Endodermal cell (in vitro differentiated cells): Measurements from ENCODE around the gene IL1RAPL2. TPM values are rescaled to one million over a fixed set of nuclear protein-coding genes. Genes with fewer than 3 reads are reported as not detected.

Experiments used
- DNase-seq: peaks from one replicate; pipeline ENCODE4 v3.0.0-alpha.2; 2017
- H3K27ac ChIP-seq: 2 replicates; pipeline ENCODE4 v1.5.1; 2013; ENCODE audit warnings: mild to moderate bottlenecking, low read depth, low read length, moderate library complexity
- H3K27me3 ChIP-seq: 2 replicates; pipeline ENCODE4 v1.6.1; 2013; ENCODE audit warnings: mild to moderate bottlenecking, low read length, moderate library complexity; ENCODE audit not compliant: insufficient read depth, control insufficient read depth, poor library complexity, severe bottlenecking
- H3K36me3 ChIP-seq: 2 replicates; pipeline ENCODE4 v1.7.0; 2013; ENCODE audit warnings: mild to moderate bottlenecking, low read length, moderate library complexity; ENCODE audit not compliant: control insufficient read depth, insufficient read depth
- H3K4me1 ChIP-seq: one replicate; pipeline ENCODE4 v1.7.0; 2013; ENCODE audit warnings: low read length; ENCODE audit not compliant: control insufficient read depth, insufficient read depth
- H3K4me3 ChIP-seq: 2 replicates; pipeline ENCODE4 v1.5.1; 2013; ENCODE audit warnings: mild to moderate bottlenecking, low read length, moderate library complexity
- H3K9ac ChIP-seq: 2 replicates; pipeline ENCODE4 v1.6.1; 2013; ENCODE audit warnings: mild to moderate bottlenecking, low read length, moderate library complexity; ENCODE audit not compliant: poor library complexity, severe bottlenecking; ENCODE audit errors: extremely low read depth
- H3K9me3 ChIP-seq: 2 replicates; pipeline ENCODE4 v1.6.1; 2013; ENCODE audit warnings: mild to moderate bottlenecking, low read length, moderate library complexity; ENCODE audit not compliant: control insufficient read depth
- H3K27ac Mint-ChIP-seq: 2 replicates; pipeline ENCODE4 v1.8.0; 2020; ENCODE audit warnings: mixed read lengths
- H3K27me3 Mint-ChIP-seq: 2 replicates; pipeline ENCODE4 v1.8.0; 2021; ENCODE audit warnings: mild to moderate bottlenecking, mixed read lengths; ENCODE audit not compliant: insufficient read depth
- H3K36me3 Mint-ChIP-seq: 2 replicates; pipeline ENCODE4 v1.8.0; 2020; ENCODE audit warnings: low read depth, mixed read lengths
- H3K4me1 Mint-ChIP-seq: 2 replicates; pipeline ENCODE4 v1.8.0; 2020; ENCODE audit warnings: mixed read lengths
- H3K4me3 Mint-ChIP-seq: 2 replicates; pipeline ENCODE4 v1.8.0; 2020; ENCODE audit warnings: mild to moderate bottlenecking, moderate library complexity, mixed read lengths
- H3K9me3 Mint-ChIP-seq: 2 replicates; pipeline ENCODE4 v1.8.0; 2020; ENCODE audit warnings: mild to moderate bottlenecking, mixed read lengths
- WGBS, 2 experiments: methylation state at CpG; one replicate each; pipeline versions ENCODE4 v1.1.5 to v1.1.7; 2013; ENCODE audit warnings: missing lambda C conversion rate in 2 of 2, mixed read lengths in 1 of 2; ENCODE audit not compliant: insufficient coverage in 1 of 2, insufficient read length in 1 of 2; 5-methylcytosine and 5-hydroxymethylcytosine counted together
- total RNA-seq, 2 donors: library from RNA; stranded (reverse); fragmentation: NEBNext Ultra II Directional in 1 of 2; extraction: Animal tissue kit (Norgen Biotek cat#: 25700) in 1 of 2; gene quantifications; 2 replicates in 1 of 2; 3 replicates in 1 of 2; pipeline ENCODE4 v1.2.1, GENCODE V29; 2021
- TF ChIP-seq, protein P1 (sequence below): fragments of 200-600 bp; sonication (generic); conservative IDR thresholded peaks from 2 replicates; pipeline ENCODE4 v1.5.0; 2021; ENCODE audit warnings: antibody characterized with exemption, mild to moderate bottlenecking

The IL1RAPL2 gene
- total RNA-seq, 2 donors from 2014 or later: 0.13 TPM; not detected in 1

DNA sequence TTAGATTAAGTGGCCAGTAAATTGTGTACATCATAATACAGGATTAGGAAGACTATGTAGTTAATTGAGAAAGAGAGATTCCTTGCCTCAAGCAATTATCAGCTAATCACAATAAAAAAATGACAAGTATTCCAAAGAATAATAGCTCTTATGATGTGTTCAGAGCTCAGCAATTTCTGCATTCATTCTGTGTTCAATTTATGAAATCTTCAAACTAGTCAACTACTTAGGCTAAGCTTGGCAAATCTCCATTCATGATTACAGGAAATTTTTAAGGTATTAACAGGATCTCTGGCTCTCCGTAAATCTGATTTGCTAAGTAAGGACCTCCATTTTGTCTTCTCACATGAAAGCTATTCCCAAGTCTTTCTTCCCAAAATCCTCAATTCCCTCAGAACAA, 911.4 kb downstream of the IL1RAPL2 start:
- no peaks in the 10 kb centered on the region for H3K36me3 ChIP-seq
- Mint-ChIP-seq H3K36me3 (no peaks in the 10 kb centered on the region), H3K4me3 (no peak overlapping the region), H3K9me3 (peaks cover 25% of the 10 kb centered on the region), H3K4me1 (peaks cover 4% of the 10 kb centered on the region), H3K27ac (no peak overlapping the region), H3K27me3 (no peaks in the 10 kb centered on the region)
- no peak for DNase-seq
- no peaks in the 10 kb centered on the region for H3K27me3 ChIP-seq
- H3K4me3 ChIP-seq: no peak overlapping the region
- no peak overlapping the region for H3K9ac ChIP-seq
- H3K9me3 ChIP-seq: no peaks in the 10 kb centered on the region
- 100% methylated on average over 1 of the region's 1 CpG; no CpG with 5 or more reads in 1 of the 2 experiments for WGBS, 2 experiments
- no peaks in the 10 kb centered on the region for H3K4me1 ChIP-seq
- TF ChIP-seq, protein P1, sequence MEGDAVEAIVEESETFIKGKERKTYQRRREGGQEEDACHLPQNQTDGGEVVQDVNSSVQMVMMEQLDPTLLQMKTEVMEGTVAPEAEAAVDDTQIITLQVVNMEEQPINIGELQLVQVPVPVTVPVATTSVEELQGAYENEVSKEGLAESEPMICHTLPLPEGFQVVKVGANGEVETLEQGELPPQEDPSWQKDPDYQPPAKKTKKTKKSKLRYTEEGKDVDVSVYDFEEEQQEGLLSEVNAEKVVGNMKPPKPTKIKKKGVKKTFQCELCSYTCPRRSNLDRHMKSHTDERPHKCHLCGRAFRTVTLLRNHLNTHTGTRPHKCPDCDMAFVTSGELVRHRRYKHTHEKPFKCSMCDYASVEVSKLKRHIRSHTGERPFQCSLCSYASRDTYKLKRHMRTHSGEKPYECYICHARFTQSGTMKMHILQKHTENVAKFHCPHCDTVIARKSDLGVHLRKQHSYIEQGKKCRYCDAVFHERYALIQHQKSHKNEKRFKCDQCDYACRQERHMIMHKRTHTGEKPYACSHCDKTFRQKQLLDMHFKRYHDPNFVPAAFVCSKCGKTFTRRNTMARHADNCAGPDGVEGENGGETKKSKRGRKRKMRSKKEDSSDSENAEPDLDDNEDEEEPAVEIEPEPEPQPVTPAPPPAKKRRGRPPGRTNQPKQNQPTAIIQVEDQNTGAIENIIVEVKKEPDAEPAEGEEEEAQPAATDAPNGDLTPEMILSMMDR: no peak
- no peak overlapping the region for H3K27ac ChIP-seq

DNA sequence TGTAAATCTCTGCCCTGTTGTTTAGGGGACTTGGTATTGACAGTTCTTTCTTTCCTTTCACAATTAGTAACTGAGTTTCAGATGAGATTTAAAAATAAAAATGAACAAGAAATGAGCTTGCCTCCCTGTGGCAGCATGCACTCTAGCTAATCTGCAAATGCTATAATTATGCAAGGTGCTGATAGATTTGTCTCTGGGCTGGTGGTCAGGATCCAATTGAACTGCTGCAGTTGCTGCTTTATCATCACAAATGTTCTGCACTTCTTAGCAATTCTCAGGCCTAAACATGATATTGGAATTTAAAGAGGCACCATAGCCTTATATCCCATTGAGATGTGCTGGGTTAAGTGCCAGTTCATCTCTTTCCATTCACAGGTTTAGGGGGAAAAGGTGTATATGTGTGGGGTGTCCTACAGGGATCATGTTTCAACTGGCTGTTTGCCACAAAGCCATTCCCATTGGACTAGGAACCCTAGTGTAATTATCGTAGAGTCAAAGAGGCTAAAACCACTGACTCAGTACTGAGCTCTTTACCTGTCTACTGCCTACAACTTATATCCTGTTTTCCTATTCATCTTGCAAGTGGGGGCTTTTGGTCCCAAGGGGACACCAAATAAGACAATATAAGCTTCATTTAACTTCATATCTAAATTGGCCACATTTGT, 914.8 kb downstream of the IL1RAPL2 start:
- Histone ChIP-seq H3K27ac (no peak overlapping the region), H3K36me3 (no peaks in the 10 kb centered on the region), H3K9ac (no peak overlapping the region), H3K9me3 (no peaks in the 10 kb centered on the region), H3K27me3 (no peaks in the 10 kb centered on the region), H3K4me1 (no peaks in the 10 kb centered on the region), H3K4me3 (no peak overlapping the region)
- H3K27me3 Mint-ChIP-seq: no peaks in the 10 kb centered on the region
- no peak for DNase-seq
- H3K4me1 Mint-ChIP-seq: peaks cover 4% of the 10 kb centered on the region
- no peak overlapping the region for H3K4me3 Mint-ChIP-seq
- 93% methylated on average over 1 of the region's 1 CpG; no CpG with 5 or more reads in 1 of the 2 experiments for WGBS, 2 experiments
- no peaks in the 10 kb centered on the region for H3K36me3 Mint-ChIP-seq
- peaks cover 36% of the 10 kb centered on the region for H3K9me3 Mint-ChIP-seq
- TF ChIP-seq, protein P1: no peak
- no peak overlapping the region for H3K27ac Mint-ChIP-seq

DNA sequence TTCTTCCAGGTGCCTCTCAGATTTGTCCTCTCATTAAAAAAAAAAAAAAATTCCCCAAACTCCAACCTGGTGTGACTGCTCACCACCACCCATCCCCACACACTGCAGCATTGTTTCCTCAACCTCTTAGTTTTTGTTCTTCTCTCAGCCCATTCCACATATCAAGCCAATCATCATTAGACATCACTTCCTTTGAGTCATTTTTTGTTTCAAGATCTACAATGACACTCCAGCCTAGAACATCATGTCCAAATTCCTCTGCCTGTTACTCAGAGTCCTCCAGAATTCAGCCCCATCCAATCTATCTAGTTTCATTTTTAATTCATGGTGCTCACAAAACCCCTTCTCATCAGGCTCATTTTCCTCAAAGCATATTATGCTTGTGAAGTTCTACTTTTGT, 917.0 kb downstream of the IL1RAPL2 start:
- Mint-ChIP-seq H3K4me1 (peaks cover 3% of the 10 kb centered on the region), H3K27ac (no peak overlapping the region), H3K36me3 (no peaks in the 10 kb centered on the region), H3K27me3 (no peaks in the 10 kb centered on the region), H3K9me3 (peaks cover 43% of the 10 kb centered on the region), H3K4me3 (no peak overlapping the region)
- H3K27ac ChIP-seq: no peak overlapping the region
- no peaks in the 10 kb centered on the region for H3K27me3 ChIP-seq
- H3K9ac ChIP-seq: no peak overlapping the region
- DNase-seq: no peak
- H3K4me3 ChIP-seq: no peak overlapping the region
- H3K4me1 ChIP-seq: no peaks in the 10 kb centered on the region
- H3K36me3 ChIP-seq: no peaks in the 10 kb centered on the region
- H3K9me3 ChIP-seq: no peaks in the 10 kb centered on the region
- TF ChIP-seq, protein P1: no peak
